GM12892 (cell line): ENCODE data around the gene SYNE2.

ENCODE experiments used
- POLR2A ChIP-seq: IDR thresholded peaks from 2 replicates; pipeline ENCODE4 v1.6.1; 2011; ENCODE audit warnings: low read depth, low read length, control low read depth
- POLR2AphosphoS5 ChIP-seq: IDR thresholded peaks from 2 replicates; pipeline ENCODE4 v1.6.1; 2011; ENCODE audit warnings: low read depth, low read length, control low read depth
- TAF1 ChIP-seq: IDR thresholded peaks from 2 replicates; pipeline ENCODE4 v1.6.1; 2011; ENCODE audit warnings: low read depth, mild to moderate bottlenecking, control low read depth, low read length, borderline replicate concordance

DNA sequence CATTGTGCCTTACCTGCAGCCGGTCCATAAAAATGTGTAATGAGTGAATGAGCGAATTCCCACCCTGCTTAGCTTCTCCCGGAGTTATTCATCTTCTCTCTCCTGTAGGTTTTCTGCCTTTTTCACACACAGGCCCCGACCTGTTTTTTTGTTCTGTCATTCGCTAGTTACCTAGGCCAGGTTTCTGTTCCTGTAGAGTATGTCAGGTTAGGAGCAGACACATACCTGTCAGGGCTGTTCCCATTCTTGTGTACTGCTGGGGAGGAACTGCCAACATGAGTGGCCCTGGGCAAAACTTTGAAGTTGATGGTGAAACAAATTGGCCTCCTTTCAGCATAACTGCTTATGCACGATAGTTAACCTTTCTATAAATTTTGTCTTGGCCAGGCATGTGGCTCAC, 140.1 kb downstream of the SYNE2 start:
- TF ChIP-seq POLR2AphosphoS5 = no peak
- TF ChIP-seq POLR2A = no peak
- no peak for TF ChIP-seq TAF1
